Caco-2 (cell line): ENCODE measurements around the gene CREB5. TPM values are rescaled to one million over a fixed set of nuclear protein-coding genes. Genes with fewer than 3 reads are reported as not detected.

Experiments
- BruUV-seq: library from RNA; stranded (reverse); fragments of 400-500 nt; replicated peaks from 2 replicates; lab custom pipeline; 2021; lab: Mats Ljungman, UMichigan
- CTCF ChIA-PET: fragments of 300-600 bp; sonication (Branson Sonifier 250); formaldehyde crosslinking; loops from one replicate; lab custom pipeline; 2022; ENCODE audit warnings: antibody characterized with exemption; lab: Charles Lee
- POLR2A ChIA-PET: fragments of 300-600 bp; sonication (Branson Sonifier 250); formaldehyde crosslinking; loops from one replicate; lab custom pipeline; 2022; ENCODE audit warnings: antibody characterized with exemption; lab: Charles Lee
- DNase-seq, 2 experiments: peaks; one replicate each; pipeline versions ENCODE4 v3.0.0 to v3.0.0-alpha.2; 2020 to 2022
- H3K27me3 ChIP-seq: replicated peaks from 2 replicates; pipeline ENCODE4 v1.6.0; 2011; ENCODE audit warnings: low read length; ENCODE audit not compliant: control insufficient read depth, insufficient read depth
- H3K36me3 ChIP-seq: 2 replicates; pipeline ENCODE4 v1.5.1; 2011; ENCODE audit warnings: low read length; ENCODE audit not compliant: control insufficient read depth, insufficient read depth
- H3K4me1 ChIP-seq: fragments of 250-450 bp; sonication (Bioruptor Pico); 2 replicates; pipeline ENCODE4 v1.5.1; 2020; ENCODE audit warnings: mild to moderate bottlenecking
- H3K4me3 ChIP-seq: 2 replicates; pipeline ENCODE4 v1.5.1; 2011; ENCODE audit warnings: low read depth, mild to moderate bottlenecking, control low read depth, low read length
- H3K9me3 ChIP-seq: fragments of 250-450 bp; sonication (Bioruptor Pico); 2 replicates; pipeline ENCODE4 v1.5.1; 2020; ENCODE audit warnings: mild to moderate bottlenecking, moderate library complexity
- H3K27ac Mint-ChIP-seq: one replicate; pipeline ENCODE4 v1.8.0; 2022; ENCODE audit warnings: mixed read lengths; ENCODE audit not compliant: unreplicated experiment
- H3K27me3 Mint-ChIP-seq: one replicate; pipeline ENCODE4 v1.8.0; 2022; ENCODE audit warnings: mixed read lengths; ENCODE audit not compliant: insufficient read depth, unreplicated experiment
- H3K36me3 Mint-ChIP-seq: one replicate; pipeline ENCODE4 v1.8.0; 2022; ENCODE audit warnings: mild to moderate bottlenecking, mixed read lengths; ENCODE audit not compliant: insufficient read depth, unreplicated experiment
- H3K4me1 Mint-ChIP-seq: one replicate; pipeline ENCODE4 v1.8.0; 2022; ENCODE audit warnings: low read depth, mixed read lengths; ENCODE audit not compliant: unreplicated experiment
- H3K4me3 Mint-ChIP-seq: one replicate; pipeline ENCODE4 v1.8.0; 2022; ENCODE audit warnings: mild to moderate bottlenecking, moderate library complexity, mixed read lengths; ENCODE audit not compliant: unreplicated experiment
- H3K9me3 Mint-ChIP-seq: one replicate; pipeline ENCODE4 v1.8.0; 2022; ENCODE audit warnings: mixed read lengths; ENCODE audit not compliant: unreplicated experiment
- CTCF ChIP-seq, 2 experiments: fragments of 200-600 bp in 1 of 2; IDR thresholded peaks; 1 replicate in 1 of 2; 2 replicates in 1 of 2; pipeline versions ENCODE4 v1.5.1 to v1.8.0; 2011 to 2022; ENCODE audit warnings: antibody characterized with exemption in 1 of 2, control low read depth in 1 of 2, inconsistent platforms in 1 of 2, low read depth in 1 of 2, low read length in 1 of 2, mild to moderate bottlenecking in 1 of 2, moderate library complexity in 1 of 2; ENCODE audit not compliant: insufficient read depth in 1 of 2, severe bottlenecking in 1 of 2, unreplicated experiment in 1 of 2
- intact Hi-C: fragments of 100-400 bp; cut with micrococcal nuclease; formaldehyde crosslinking; loops from one replicate; pipeline ENCODE4 v1.10.0; 2022; ENCODE audit not compliant: unreplicated experiment
- total RNA-seq: library from RNA; stranded (reverse); gene quantifications from 2 replicates; pipeline ENCODE4 v1.2.3, GENCODE V29; 2022

Gene CREB5
- total RNA-seq, 1 experiment from 2014 or later: 9.1 TPM

- H3K4me3 Mint-ChIP-seq: no peak overlapping the region
- ChIA-PET CTCF (no interaction called here), POLR2A (no interaction called here)
- BruUV-seq: no TSS peak
- Histone ChIP-seq H3K27me3 (no peaks in the 10 kb centered on the region), H3K4me1 (no peaks in the 10 kb centered on the region), H3K4me3 (no peak overlapping the region), H3K9me3 (no peaks in the 10 kb centered on the region), H3K36me3 (no peaks in the 10 kb centered on the region)
- no peak for TF ChIP-seq CTCF (IDR thresholded peaks at IDR 0.05; ENCODE audit: insufficient read depth in 1 of 2, low read depth in 1 of 2, low read length in 1 of 2, severe bottlenecking in 1 of 2, unreplicated experiment in 1 of 2)
- no peaks in the 10 kb centered on the region for H3K4me1 Mint-ChIP-seq
- intact Hi-C loops: no loop called here
- H3K27ac Mint-ChIP-seq: no peak overlapping the region
- no peaks in the 10 kb centered on the region for H3K27me3 Mint-ChIP-seq
- H3K36me3 Mint-ChIP-seq: no peaks in the 10 kb centered on the region
- no peaks in the 10 kb centered on the region for H3K9me3 Mint-ChIP-seq
- no peak for DNase-seq
Measured at GRCh38 chr7:28767356-28767755, 355.0 kb downstream of the CREB5 start.

- intact Hi-C loops: no loop called here
- no peak for TF ChIP-seq CTCF (IDR thresholded peaks at IDR 0.05; ENCODE audit: insufficient read depth in 1 of 2, low read depth in 1 of 2, low read length in 1 of 2, severe bottlenecking in 1 of 2, unreplicated experiment in 1 of 2)
- no peaks in the 10 kb centered on the region for H3K9me3 Mint-ChIP-seq
- ChIA-PET POLR2A (no interaction called here), CTCF (no interaction called here)
- BruUV-seq: no TSS peak
- no peaks in the 10 kb centered on the region for H3K27me3 ChIP-seq
- no peaks in the 10 kb centered on the region for H3K4me1 ChIP-seq
- H3K9me3 ChIP-seq: no peaks in the 10 kb centered on the region
- H3K36me3 Mint-ChIP-seq: no peaks in the 10 kb centered on the region
- H3K27me3 Mint-ChIP-seq: no peaks in the 10 kb centered on the region
- DNase-seq: no peak
- no peak overlapping the region for H3K27ac Mint-ChIP-seq
- no peaks in the 10 kb centered on the region for H3K4me1 Mint-ChIP-seq
- no peaks in the 10 kb centered on the region for H3K36me3 ChIP-seq
- H3K4me3 Mint-ChIP-seq: no peak overlapping the region
- no peak overlapping the region for H3K4me3 ChIP-seq
Measured at GRCh38 chr7:28768577-28769147, 356.3 kb downstream of the CREB5 start.

- Histone ChIP-seq H3K4me3 (no peak overlapping the region), H3K9me3 (no peaks in the 10 kb centered on the region), H3K27me3 (no peaks in the 10 kb centered on the region), H3K4me1 (no peaks in the 10 kb centered on the region), H3K36me3 (no peaks in the 10 kb centered on the region)
- Mint-ChIP-seq H3K36me3 (no peaks in the 10 kb centered on the region), H3K27ac (no peak overlapping the region), H3K27me3 (no peaks in the 10 kb centered on the region), H3K4me1 (no peaks in the 10 kb centered on the region), H3K9me3 (no peaks in the 10 kb centered on the region), H3K4me3 (no peak overlapping the region)
- POLR2A ChIA-PET: no interaction called here
- no peak for TF ChIP-seq CTCF (IDR thresholded peaks at IDR 0.05; ENCODE audit: insufficient read depth in 1 of 2, low read depth in 1 of 2, low read length in 1 of 2, severe bottlenecking in 1 of 2, unreplicated experiment in 1 of 2)
- BruUV-seq: no TSS peak
- intact Hi-C loops: no loop called here
- no peak for DNase-seq
- CTCF ChIA-PET: no interaction called here
Measured at GRCh38 chr7:28771906-28772622, 359.7 kb downstream of the CREB5 start.
